HFFc6 (cell line): ENCODE results near the gene DHRSX. TPM values are rescaled to one million over a fixed set of nuclear protein-coding genes. Genes with fewer than 3 reads are reported as not detected.
A peak's percentile ranks its signal among the peaks of the same experiment; 100 is the strongest.

ENCODE experiments used
- DNase-seq: peaks from one replicate; pipeline ENCODE4 v3.0.0-alpha.2; 2018
- H3K27ac Mint-ChIP-seq: 2 replicates; pipeline ENCODE4 v1.8.0; 2020; ENCODE audit warnings: mild to moderate bottlenecking, mixed read lengths
- H3K27me3 Mint-ChIP-seq: 2 replicates; pipeline ENCODE4 v1.8.0; 2021; ENCODE audit warnings: mild to moderate bottlenecking, moderate library complexity, mixed read lengths; ENCODE audit not compliant: insufficient read depth
- H3K36me3 Mint-ChIP-seq: 2 replicates; pipeline ENCODE4 v1.8.0; 2021; ENCODE audit warnings: low read depth, mixed read lengths
- H3K4me1 Mint-ChIP-seq: 2 replicates; pipeline ENCODE4 v1.8.0; 2020; ENCODE audit warnings: low read depth, mixed read lengths
- H3K4me3 Mint-ChIP-seq: 2 replicates; pipeline ENCODE4 v1.8.0; 2020; ENCODE audit warnings: mild to moderate bottlenecking, moderate library complexity, mixed read lengths
- H3K9me3 Mint-ChIP-seq: 2 replicates; pipeline ENCODE4 v1.8.0; 2020; ENCODE audit warnings: mild to moderate bottlenecking, mixed read lengths
- CTCF ChIP-seq: fragments of 200-600 bp; sonication (generic); IDR thresholded peaks from 2 replicates; pipeline ENCODE4 v1.5.0; 2021; ENCODE audit warnings: antibody characterized with exemption, mild to moderate bottlenecking
- total RNA-seq, 6 experiments: library from RNA; stranded (reverse); fragmentation: NEBNext Ultra II Directional; extraction: Animal tissue kit (Norgen Biotek cat#: 25700); gene quantifications; 2 replicates in 1 of 6; 3 replicates in 5 of 6; pipeline ENCODE4 v1.2.3, GENCODE V29; 2021

DHRSX gene
- total RNA-seq, 6 experiments from 2014 or later, result 19.6 to 27.1 (median 22.9) TPM

- Mint-ChIP-seq H3K4me1 (peaks cover 11% of the 10 kb centered on the region; the same call in 1 of the 2 replicates), H3K9me3 (no peaks in the 10 kb centered on the region; the same call in 1 of the 2 replicates), H3K27me3 (no peaks in the 10 kb centered on the region), H3K27ac (0 out of 2 replicates have a peak overlapping the region, but pooled peaks have one; percentile 1), H3K36me3 (0 out of 2 replicates have a peak, but pooled peaks cover 8% of the 10 kb centered on the region), H3K4me3 (no peak overlapping the region; the same call in 1 of the 2 replicates)
- peak; percentile 13 for DNase-seq
- TF ChIP-seq CTCF, result no peak
Observed at GRCh38 chrX:2320580-2321327, 180.0 kb downstream of the DHRSX start.

- DNase-seq, result no peak
- Mint-ChIP-seq H3K27ac (no peak overlapping the region), H3K4me1 (peaks cover 11% of the 10 kb centered on the region; the same call in 1 of the 2 replicates), H3K36me3 (0 out of 2 replicates have a peak, but pooled peaks cover 8% of the 10 kb centered on the region), H3K27me3 (no peaks in the 10 kb centered on the region), H3K4me3 (no peak overlapping the region), H3K9me3 (peaks cover 4% of the 10 kb centered on the region; the same call in 1 of the 2 replicates)
- TF ChIP-seq CTCF, result no peak
Observed at GRCh38 chrX:2320089-2320488, 180.7 kb downstream of the DHRSX start.

GRCh38 chrX:2318371-2318770 is 182.4 kb downstream of the DHRSX start:
- Mint-ChIP-seq H3K4me3 (no peak overlapping the region), H3K27me3 (no peaks in the 10 kb centered on the region), H3K36me3 (0 out of 2 replicates have a peak, but pooled peaks cover 4% of the 10 kb centered on the region), H3K9me3 (peaks cover 5% of the 10 kb centered on the region; the same call in 1 of the 2 replicates), H3K4me1 (peaks cover 11% of the 10 kb centered on the region; the same call in 1 of the 2 replicates), H3K27ac (no peak overlapping the region)
- TF ChIP-seq CTCF, result no peak
- no peak for DNase-seq

GRCh38 chrX:2317527-2318055 is 183.2 kb downstream of the DHRSX start:
- no peak overlapping the region for H3K27ac Mint-ChIP-seq
- H3K27me3 Mint-ChIP-seq, result no peaks in the 10 kb centered on the region
- H3K4me3 Mint-ChIP-seq, result no peak overlapping the region
- TF ChIP-seq CTCF, result no peak
- H3K36me3 Mint-ChIP-seq, result no peaks in the 10 kb centered on the region
- DNase-seq, result no peak
- peaks cover 11% of the 10 kb centered on the region; the same call in 1 of the 2 replicates for H3K4me1 Mint-ChIP-seq
- peaks cover 5% of the 10 kb centered on the region; the same call in 1 of the 2 replicates for H3K9me3 Mint-ChIP-seq

- no peak overlapping the region for H3K4me3 Mint-ChIP-seq
- H3K36me3 Mint-ChIP-seq, result peaks cover 1% of the 10 kb centered on the region; the same call in 1 of the 2 replicates
- DNase-seq, result no peak
- H3K4me1 Mint-ChIP-seq, result peaks cover 11% of the 10 kb centered on the region; the same call in 1 of the 2 replicates
- H3K27me3 Mint-ChIP-seq, result no peaks in the 10 kb centered on the region
- TF ChIP-seq CTCF, result no peak
- peaks cover 6% of the 10 kb centered on the region for H3K9me3 Mint-ChIP-seq
- H3K27ac Mint-ChIP-seq, result no peak overlapping the region
Observed at GRCh38 chrX:2316534-2316933, 184.2 kb downstream of the DHRSX start.
